Islet precursor cell (in vitro differentiated cells): ENCODE results near the gene INS.
"Not testable (repeated sequence)": the region's sequence is repeated elsewhere in the genome, so short reads cannot be mapped to it uniquely, and the experiment has no call there.

Experiments
- DNase-seq: peaks from one replicate; pipeline ENCODE4 v3.0.0-alpha.2; 2018

Gene INS

DNA sequence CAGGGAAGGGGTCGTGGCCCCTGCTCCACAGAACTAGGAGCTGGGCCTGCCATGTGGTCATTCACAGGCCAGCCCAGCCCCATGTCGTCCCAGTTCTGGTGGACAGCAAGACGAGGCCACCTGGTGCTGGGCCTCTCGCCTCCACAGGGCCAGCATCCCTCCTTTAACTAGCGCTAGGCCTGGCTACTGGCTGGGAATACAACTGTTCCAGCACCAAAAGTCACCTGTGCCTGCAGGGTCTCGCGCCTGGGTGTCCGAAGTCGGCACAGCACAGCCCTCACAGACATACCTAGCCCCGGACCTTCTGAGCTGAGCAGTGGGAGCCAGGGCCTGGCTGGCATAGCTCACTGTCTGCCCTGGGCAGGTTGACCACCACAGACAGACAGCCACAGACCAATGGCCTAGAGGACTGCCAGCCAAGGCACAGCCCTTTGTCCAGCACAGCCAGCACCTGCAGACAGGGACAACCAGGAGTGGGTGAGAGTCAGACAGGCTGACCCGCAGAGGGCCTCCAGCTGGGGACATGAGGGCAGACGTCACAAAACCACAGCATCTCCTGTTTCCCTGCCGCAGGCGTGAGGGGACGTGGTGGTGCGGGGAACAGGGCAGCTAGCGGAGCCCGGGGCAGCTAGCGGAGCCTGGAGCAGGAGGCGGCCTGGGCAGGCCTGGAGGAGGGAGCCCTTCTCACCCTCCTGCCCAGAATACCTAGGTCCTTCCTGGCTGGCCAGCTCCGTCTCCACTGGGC, 37.8 kb upstream of the INS start:
- DNase-seq: no peak

DNA sequence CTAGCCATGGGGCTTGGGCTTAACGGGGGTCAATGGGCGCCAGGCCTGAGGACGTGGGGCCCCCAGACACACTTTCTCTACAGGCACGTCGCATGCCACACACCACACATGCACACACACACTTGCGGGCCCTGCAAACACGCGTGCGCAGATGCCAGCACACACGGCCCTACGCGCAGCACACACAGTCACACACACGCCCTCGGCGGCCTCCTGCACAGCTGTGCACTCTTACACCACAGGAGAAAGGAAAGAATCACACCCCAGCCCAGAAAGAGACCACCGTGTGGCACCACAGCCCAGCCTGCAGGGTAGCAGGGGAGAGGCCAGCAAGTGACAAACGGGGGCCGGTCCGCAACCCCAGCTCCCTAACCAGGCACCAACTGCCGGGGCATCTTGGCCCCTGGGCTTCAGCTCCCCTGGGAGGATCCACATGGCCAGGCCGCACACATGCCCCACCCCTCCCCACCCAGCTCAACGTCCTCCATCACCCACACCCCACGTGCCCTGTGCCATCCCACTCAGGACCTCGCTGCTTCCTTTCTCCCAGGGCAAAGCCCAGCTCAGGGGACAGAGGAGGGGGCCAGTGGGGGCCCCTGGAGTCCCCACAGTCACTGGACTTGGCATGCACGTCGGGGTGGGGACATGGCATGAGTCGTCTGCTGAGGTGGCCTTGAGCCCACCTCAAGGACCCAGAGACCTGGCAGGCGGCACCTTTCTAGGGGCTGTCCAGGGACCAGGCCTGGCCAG, 36.9 kb upstream of the INS start:
- no peak for DNase-seq

DNA sequence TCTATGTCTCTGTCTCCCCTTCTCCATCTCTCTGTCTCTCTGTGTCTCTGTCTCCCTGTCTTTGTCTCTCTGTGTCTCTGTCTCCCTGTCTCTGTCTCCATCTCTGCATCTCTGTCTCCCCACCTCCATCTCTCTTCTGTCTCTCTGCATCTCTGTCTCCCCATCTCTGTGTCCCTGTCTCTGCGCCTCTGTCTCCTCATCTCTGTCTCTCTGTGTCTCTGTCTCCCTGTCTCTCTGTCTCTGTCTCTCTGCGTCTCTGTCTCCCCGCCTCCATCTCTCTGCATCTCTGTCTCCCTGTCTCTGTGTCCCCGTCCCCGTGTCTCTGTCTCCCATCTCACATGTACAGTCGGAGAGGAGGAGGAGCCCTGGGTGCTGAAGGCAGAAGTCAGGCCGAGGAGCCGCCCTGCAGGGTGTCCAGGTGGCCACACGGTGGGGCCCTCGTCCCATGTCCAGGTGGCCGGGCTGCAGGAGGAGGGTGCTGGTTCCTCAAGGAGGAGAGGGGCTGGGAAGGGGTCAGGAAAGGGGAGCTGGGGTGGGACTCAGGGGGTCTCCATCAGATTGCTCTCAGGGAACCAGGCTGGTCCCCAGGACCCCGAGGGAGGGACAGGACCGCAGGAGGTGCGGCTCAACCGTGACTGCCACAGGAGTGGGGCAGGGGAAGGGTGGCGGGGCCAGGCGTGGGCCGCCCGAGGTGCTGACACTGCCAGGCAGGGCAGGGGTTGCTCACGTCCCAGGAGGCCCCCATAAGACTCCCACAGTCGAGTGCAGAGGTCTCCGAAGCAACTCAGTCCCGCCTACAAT, 36.2 kb upstream of the INS start:
- peak; percentile 92 for DNase-seq

DNA sequence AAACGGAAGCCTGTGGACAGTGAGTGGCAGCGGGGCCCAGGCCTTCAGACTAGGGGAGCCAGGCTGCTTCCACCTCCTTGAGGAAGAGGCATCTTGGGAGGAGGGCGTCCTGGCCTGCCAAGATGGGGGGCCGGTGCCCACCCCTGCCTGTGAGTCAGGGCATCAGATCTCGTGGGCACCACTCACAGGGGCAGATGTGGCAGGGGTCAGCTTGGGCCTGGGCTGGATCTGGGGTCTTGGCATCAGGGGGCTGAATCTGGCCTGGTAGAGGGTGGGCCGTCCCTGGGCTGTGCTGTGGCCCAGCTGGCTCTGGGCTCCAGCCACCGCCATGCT, 34.7 kb upstream of the INS start:
- DNase-seq: no peak

DNA sequence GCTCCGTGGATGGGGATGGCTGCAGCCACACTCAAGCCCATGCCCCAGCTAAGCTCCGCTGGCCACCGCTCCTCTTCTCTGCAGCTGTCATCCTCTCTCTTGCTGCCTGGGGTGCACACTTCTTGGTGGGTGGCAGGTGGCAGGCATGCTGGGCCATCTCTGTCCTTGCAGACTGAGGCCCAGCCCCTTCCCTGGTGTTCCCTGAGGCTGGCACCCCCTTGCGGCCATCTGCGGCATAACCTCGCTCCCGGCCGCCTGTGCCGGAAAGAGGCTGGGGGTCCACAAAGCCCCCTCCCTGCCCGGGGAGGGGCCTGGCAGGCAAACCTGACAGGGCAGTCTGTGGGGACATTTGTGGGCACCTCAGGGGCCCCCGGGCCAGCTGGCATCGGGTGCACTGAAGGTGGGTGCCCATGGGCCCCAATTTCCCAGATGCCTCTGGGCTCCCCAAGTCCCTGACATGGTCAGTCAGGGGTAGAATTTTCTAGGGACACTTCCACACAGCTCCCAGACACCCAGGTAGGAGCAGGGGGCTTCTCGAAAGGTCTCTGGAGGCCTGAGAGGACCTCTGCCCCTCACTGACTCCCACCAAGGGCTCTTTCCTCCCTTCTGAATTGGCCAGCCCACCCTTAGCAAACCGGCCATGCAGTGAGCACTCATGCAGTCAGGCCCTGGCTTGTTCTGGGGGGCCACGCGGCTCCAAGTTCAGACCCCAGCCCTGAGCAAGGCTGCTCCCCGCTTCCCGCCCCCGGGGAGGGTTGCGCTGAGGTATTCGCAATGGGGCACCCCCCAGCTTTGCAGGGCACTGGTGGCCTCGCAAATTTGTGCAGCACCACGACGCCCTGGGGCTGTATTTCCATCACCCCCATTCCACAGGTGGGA, 34.1 kb upstream of the INS start:
- DNase-seq: peak; percentile 82

DNA sequence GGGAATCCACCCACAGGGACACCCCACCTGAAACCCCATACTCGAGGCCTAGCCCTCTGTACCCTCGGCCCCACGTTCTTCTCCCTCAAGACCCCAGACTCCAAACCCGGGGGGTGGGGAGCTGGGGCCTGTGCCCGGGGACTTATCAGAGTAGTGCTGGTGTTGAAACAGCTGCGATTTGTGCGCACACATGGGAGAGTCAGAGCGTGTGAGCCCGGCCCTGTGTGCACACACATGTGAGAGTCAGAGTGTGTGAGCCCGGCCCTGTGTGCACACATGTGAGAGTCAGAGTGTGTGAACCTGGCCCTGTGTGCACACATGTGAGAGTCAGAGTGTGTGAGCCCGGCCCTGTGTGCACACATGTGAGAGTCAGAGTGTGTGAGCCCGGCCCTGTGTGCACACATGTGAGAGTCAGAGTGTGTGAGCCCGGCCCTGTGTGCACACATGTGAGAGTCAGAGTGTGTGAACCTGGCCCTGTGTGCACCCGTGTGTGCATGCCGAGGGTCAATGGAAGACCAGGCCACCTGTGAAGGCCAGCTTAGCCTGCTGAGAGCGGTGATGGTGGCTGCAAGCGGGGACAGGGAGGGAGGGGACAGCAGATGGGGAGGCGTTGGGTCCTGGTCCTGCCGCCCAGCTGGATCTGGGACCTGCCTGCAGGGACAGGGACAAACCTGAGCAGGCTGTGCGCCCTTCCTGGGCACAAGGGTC, 33.0 kb upstream of the INS start:
- DNase-seq: not testable (repeated sequence)

DNA sequence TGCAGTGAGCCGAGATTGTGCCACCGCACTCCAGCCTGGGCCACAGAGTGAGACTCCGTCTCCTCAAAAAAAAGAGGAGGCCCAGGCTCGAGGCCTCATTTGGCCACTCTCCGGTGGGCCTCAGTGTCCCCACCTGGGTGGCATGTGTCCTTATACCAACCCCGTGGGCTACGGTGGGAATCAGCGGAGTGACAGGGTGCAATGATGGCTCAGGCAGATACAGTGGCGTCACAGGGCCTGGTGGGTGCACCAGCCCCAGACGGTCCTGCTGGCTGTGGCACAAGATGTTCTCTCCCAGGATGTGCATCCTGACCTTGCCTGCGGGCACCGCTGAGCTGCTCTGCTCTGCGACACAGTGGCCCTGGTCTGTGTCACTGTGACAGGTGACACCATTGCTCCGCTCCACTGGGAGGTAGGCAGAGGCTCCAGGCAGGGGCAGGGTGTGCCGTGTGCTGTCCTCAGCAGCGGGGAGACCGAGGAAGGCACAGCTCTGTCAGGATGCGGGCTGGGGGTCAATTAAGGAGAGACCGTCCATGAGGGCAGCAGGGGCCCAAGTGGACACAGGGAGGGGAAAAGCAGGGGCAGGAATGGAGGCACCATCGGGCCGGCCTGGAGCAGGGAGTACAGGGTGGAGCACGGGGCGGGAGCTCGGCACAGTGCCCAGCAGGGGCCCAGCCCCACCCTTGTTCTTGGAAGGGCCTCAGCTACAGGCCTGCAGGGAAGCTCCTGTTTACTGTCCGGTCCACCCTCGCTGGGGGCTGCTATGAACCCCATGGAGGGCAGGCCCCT, 32.3 kb upstream of the INS start:
- no peak for DNase-seq

DNA sequence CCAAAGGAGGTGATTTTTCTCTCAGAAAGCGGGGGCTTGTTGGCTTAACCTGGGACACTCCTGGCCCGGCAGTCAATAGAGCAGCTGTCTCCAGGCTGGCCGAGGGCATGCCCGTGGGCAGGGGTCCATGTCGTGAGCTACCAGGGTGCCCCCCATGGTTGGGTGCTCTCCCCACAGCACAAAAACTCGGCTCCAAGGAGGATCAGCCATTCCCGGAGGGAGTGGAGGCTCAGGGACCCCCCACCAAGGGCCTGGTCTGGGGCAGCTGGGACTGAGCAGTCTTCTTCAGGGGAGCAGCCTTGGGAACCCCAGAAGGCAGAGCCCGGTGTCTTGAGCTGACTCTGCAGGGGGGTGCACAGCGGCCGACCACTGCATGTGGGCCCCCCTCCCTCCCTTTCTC, 31.4 kb upstream of the INS start:
- no peak for DNase-seq

DNA sequence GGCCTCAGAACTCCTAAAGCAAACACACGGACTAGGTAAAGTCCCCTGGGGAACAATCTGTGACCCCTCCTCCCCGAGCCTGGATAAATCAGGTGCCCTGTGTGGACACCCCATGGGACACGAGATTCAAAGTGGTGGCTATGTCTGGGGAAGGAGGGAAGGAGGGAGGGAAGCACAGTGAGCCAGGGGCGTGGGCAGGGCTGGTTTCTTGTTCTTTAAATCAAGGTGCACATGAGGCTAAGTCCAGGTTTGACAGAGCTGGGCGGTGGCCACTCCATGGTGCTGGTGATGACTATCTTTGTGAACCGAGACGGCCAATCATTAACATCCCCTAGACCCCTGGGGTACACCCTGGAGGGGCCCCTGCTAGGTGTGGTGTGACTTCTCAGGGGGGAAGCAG, 30.9 kb upstream of the INS start:
- no peak for DNase-seq

DNA sequence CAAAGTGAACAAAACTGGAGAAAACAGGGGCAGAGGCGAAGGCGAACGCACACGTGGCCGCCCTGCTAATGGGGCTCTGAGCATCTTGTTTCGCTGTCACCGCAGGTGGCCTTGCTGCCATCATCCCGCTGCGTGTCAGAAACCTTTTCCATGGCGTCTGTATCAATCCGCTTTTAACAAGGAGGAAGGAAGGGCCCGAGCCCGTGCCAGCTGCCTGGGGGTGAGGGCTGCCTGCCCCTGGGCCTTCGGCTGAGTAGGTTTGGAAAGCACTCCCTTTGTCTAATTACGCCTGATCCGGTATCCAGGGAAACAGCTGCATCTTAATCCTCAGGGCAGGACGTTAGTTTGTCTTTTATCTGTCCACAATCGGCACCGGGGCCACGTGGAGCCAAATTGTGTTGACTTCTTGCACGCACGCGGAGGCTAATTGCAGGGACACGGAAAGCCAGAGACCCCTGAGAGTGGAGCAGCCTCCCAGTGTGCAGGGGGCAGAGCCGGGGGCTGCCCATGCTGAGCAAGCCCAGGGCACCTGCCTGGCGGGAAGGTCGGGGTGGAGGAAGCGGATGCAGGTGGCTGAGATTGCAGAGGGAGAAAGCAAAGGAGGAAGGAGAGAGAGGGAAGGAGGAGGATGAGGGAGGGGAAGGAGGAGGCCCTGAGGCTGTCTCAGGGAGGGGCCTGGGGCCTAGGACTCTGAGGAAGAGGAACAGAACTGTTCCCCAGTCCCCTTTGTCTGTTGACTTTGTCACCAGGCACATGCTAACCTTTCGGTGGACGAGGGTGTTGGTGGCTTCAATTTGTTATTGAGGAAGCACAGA, 29.9 kb upstream of the INS start:
- no peak for DNase-seq

DNA sequence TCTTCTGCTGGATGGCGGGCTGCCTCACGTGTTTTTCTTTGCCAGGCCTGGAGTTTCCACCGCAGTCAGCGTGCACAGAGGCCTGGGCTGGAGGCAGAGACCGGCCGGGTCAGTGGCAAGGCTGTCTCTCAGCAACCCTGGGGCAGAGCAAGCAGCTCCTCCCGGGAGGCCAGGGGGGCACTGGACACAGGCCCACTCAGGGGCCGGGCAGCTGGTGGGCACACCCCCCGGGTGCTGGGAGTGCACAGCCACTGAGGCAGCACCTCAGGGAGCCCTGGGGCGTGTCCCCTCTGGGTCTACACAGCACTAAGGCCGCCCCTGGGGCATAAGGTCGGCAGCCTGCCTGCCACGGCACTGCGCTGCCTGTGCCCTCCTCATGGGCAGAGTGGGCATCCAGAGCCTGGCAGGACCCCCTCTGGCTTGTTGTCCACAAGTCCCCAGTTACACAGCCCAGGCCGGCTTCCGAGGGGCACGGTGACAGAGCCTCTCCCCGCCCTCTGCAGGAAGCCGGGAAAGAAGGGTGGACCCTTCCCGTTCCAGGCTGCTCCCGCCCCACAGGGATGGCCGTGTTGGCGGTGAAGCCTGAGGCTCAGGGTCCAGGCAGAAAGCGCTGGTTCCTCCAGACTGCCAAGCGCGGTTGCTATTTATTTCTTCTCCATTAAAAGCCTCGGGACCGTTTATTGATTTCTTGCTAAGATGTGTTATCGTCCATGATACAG, 29.1 kb upstream of the INS start:
- DNase-seq: no peak

DNA sequence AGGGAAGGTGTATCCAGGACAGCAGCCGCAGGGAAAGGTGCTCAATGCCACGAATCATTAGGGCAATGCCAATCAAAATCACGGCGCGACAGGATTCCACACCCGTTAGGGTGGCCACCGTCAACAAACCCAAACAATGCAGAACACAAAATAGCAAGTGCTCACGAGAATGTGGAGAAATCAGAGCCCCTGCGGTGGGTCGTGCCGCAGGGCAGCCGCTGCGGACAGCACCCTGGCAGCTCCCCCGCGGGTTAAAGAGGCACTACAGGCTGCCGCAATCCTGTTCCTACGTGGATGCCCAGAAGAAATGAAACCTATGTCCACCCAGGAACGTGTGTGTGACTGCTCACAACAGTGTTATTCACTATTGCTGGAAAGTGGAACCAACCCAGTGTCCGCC, 27.7 kb upstream of the INS start:
- no peak for DNase-seq

DNA sequence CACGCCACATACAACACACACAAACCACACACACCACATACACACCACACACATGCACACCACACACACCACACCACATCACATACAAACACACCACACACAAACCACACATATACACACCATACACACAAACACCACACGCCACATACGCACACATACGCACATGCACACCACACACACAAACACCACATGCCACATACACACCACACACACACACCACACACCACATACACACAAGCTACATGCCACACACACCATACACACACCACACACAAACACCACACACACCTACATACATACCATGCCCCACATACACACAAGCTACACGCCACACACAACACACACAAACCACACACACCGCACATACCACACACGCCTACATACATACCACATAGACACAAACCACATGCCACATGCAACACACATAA, 26.3 kb upstream of the INS start:
- DNase-seq: no peak

DNA sequence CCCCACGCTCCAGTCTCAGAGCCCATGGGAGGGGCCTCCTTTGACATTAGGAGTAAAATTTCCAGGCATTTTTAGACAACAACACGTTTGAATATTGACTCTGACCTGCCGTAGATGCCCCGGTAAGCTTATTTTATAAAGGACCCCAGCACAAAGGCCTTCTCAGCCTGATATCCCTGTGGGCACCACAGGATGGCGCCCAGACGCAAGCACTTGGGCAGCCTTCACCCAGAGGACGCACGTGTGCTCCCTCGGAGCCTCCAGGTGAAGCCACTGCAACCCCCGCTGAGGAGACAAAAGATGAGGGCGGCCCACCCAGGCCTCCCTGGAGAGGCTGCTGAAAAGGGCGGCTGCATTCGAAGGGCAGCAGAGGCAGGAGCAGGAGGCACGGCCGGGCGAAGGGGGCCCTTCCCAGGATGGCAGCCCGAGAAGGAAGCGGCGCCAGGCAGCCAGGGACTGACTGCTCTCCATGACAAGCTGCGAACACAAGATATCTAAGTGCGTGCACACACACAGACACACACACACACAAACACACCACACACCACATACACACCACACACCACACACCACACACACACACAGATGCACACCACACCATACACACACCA, 25.8 kb upstream of the INS start:
- DNase-seq: peak; percentile 70

DNA sequence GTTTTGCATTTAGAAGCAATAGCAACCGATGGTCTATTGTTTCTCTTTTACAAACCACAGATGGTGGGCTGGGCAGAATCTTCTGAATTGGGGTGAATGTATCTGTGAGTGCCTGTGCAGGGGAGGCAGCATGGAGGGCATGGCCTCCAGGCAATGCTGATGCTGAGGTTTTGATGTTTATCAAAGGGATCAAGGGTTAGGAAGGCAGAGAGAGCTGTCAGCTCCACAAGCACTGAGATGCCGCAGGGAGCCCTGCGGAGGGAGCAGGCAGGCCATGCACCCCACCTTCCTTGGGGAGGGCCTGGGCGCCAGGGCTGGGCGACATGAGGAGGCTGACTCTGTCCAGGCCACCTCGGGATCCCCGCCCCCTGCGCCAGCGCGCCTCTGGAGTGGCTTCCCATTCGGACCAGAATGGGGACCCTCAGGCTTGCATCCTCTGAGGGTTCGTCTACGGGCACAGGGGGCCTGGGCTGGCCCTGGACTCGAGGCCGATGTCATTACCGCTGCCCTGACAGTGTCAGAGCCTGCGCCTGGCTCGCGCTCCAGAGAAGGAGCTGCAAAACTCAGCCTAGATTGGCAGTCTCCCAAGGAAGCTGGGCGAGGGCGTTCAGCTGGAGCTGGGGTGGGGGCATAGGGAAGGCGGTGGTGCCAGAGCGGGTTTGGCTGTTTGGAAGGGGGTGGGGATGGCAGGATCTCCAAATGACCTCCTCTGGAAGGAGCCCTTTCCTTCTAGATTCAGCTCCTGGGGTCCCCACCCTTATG, 24.5 kb upstream of the INS start:
- no peak for DNase-seq

DNA sequence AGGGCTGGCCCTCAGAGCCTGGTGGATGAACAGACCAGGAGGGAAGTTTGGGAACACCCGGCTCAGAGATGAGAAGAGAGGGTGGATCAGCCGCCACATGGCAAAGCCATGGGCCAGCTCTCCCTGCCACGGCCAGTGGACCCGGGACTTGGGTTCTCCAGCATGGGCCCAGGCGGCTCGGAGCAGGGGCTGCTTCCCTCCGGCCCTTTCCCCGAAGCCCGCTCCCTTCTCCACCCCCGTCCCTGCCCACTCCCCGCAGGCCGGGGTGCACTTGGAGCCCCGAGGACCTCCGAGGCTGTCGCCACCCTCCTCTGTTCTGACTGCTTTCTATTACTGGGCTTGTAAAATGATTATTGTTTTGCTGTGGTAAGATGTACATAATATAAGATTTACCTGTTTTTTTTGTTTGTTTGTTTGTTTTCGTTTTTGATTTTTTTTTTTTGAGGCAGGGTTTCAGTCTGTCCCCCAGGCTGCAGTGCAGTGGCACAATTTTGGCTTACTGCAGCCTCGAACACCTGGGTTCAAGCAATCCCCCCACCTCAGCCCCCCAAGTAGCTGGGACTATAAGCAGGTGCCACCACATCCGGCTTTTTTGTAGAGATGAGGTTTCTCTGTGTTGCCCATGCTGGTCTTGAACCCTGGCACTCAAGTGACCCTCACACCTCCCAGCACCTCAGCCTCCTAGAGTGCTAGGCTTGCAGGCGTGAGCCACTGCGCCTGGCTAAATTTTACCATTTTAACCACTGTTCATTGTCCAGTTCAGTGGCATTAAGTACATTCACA, 21.9 kb upstream of the INS start:
- DNase-seq: no peak

DNA sequence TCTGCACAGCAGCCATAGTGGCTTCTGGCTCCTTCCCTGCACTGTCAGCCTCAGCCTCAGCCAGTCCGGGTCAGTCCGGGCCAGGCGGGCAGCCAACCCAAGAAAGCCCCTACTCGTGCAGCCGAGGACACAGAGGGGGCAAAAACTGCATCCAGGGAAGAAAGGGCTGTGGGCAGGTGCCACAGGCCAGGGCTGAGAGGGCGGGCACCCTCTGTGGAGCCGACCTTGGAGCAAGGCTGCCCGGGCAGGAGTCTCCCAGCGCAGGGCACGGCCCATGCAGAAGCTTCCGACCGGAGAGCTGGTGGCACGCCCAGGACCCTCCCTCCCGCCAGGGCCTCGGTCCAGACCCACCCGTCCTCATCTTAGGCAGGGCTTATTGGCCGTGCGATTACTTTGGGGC, 21.1 kb upstream of the INS start:
- no peak for DNase-seq
